OCI-LY1 (cell line): ENCODE measurements around the gene PGA5.

Experiments used
- H2AFZ ChIP-seq: fragments of 200-600 bp; sonication (generic), shearing (Covaris generic); 2 replicates; pipeline ENCODE4 v1.6.0; 2014; ENCODE audit warnings: antibody characterized with exemption, mild to moderate bottlenecking, low read length
- H3F3A ChIP-seq: fragments of 200-600 bp; sonication (generic), shearing (Covaris generic); 2 replicates; pipeline ENCODE4 v1.6.0; 2014; ENCODE audit warnings: mild to moderate bottlenecking, antibody characterized with exemption, low read length, moderate library complexity; ENCODE audit not compliant: insufficient read depth
- H3K27ac ChIP-seq: fragments of 200-600 bp; sonication (generic); 2 replicates; pipeline ENCODE4 v1.5.1; 2014; ENCODE audit warnings: low read length, mixed run types, mild to moderate bottlenecking, low read depth; ENCODE audit not compliant: poor library complexity, severe bottlenecking
- H3K27me3 ChIP-seq: fragments of 200-600 bp; sonication (generic); 2 replicates; pipeline ENCODE4 v1.6.0; 2014; ENCODE audit warnings: antibody characterized with exemption, mild to moderate bottlenecking, low read length, moderate library complexity; ENCODE audit not compliant: insufficient read depth
- H3K36me3 ChIP-seq: fragments of 200-600 bp; sonication (generic); 2 replicates; pipeline ENCODE4 v1.6.1; 2014; ENCODE audit warnings: mild to moderate bottlenecking, antibody characterized with exemption, low read length, moderate library complexity, mixed read lengths; ENCODE audit not compliant: insufficient read depth
- H3K4me1 ChIP-seq: fragments of 200-600 bp; sonication (generic); 2 replicates; pipeline ENCODE4 v1.5.1; 2014; ENCODE audit warnings: mild to moderate bottlenecking, low read length, moderate library complexity; ENCODE audit not compliant: insufficient read depth, severe bottlenecking
- H3K4me2 ChIP-seq: fragments of 200-600 bp; sonication (generic), shearing (Covaris generic); 2 replicates; pipeline ENCODE4 v1.6.1; 2014; ENCODE audit warnings: low read length
- H3K4me3 ChIP-seq: fragments of 200-600 bp; sonication (generic); 2 replicates; pipeline ENCODE4 v1.5.1; 2014; ENCODE audit warnings: low read length, low read depth, mild to moderate bottlenecking, mixed read lengths; ENCODE audit not compliant: poor library complexity, severe bottlenecking
- H3K79me2 ChIP-seq: fragments of 200-600 bp; shearing (Covaris generic); 2 replicates; pipeline ENCODE4 v1.6.1; 2016; ENCODE audit warnings: mixed run types, low read length, mixed read lengths; ENCODE audit not compliant: insufficient read depth
- H3K9ac ChIP-seq: fragments of 200-600 bp; sonication (generic), shearing (Covaris generic); 2 replicates; pipeline ENCODE4 v1.6.1; 2014; ENCODE audit warnings: mild to moderate bottlenecking, low read length, mixed read lengths
- H3K9me2 ChIP-seq: fragments of 200-600 bp; sonication (generic), shearing (Covaris generic); 2 replicates; pipeline ENCODE4 v1.6.1; 2014; ENCODE audit warnings: low read depth, mild to moderate bottlenecking, low read length, mixed read lengths
- H3K9me3 ChIP-seq: fragments of 200-600 bp; shearing (Covaris generic); 2 replicates; pipeline ENCODE4 v1.6.1; 2014; ENCODE audit warnings: low read length, mixed read lengths
- H4K20me1 ChIP-seq: fragments of 200-600 bp; sonication (generic), shearing (Covaris generic); 2 replicates; pipeline ENCODE4 v1.6.0; 2016; ENCODE audit warnings: mild to moderate bottlenecking, low read length; ENCODE audit not compliant: insufficient read depth
- CTCF ChIP-seq: fragments of 200-600 bp; sonication (generic), shearing (Covaris generic); IDR thresholded peaks from 2 replicates; pipeline ENCODE4 v1.5.1; 2017; ENCODE audit warnings: mild to moderate bottlenecking, antibody characterized with exemption, low read length, moderate library complexity, mixed read lengths
- EZH2 ChIP-seq: fragments of 200-600 bp; sonication (generic), shearing (Covaris generic); IDR thresholded peaks from 2 replicates; pipeline ENCODE4 v1.8.0; 2017; ENCODE audit warnings: borderline replicate concordance, mixed run types, mild to moderate bottlenecking, antibody characterized with exemption, low read length, moderate library complexity, mixed read lengths

The PGA5 gene

GRCh38 chr11:61273178-61274078, 32.5 kb downstream of the PGA5 start:
- H3K4me1 ChIP-seq = no peaks in the 10 kb centered on the region
- H3K9me2 ChIP-seq = no peaks in the 10 kb centered on the region
- H3K27ac ChIP-seq = no peak overlapping the region
- no peak overlapping the region for H2AFZ ChIP-seq
- H3K4me2 ChIP-seq = no peak overlapping the region
- H3K27me3 ChIP-seq = no peaks in the 10 kb centered on the region
- TF ChIP-seq CTCF = no peak
- TF ChIP-seq EZH2 = no peak
- H4K20me1 ChIP-seq = no peaks in the 10 kb centered on the region
- no peak overlapping the region for H3K4me3 ChIP-seq
- H3F3A ChIP-seq = no peaks in the 10 kb centered on the region
- H3K9me3 ChIP-seq = no peaks in the 10 kb centered on the region
- H3K79me2 ChIP-seq = no peaks in the 10 kb centered on the region
- no peaks in the 10 kb centered on the region; the same call in 1 of the 2 replicates for H3K36me3 ChIP-seq
- no peak overlapping the region for H3K9ac ChIP-seq

- H3K27ac ChIP-seq = no peak overlapping the region
- H4K20me1 ChIP-seq = no peaks in the 10 kb centered on the region
- H3K79me2 ChIP-seq = no peaks in the 10 kb centered on the region
- no peaks in the 10 kb centered on the region for H3F3A ChIP-seq
- TF ChIP-seq CTCF = no peak
- no peak for TF ChIP-seq EZH2
- H3K4me2 ChIP-seq = no peak overlapping the region
- no peaks in the 10 kb centered on the region for H3K4me1 ChIP-seq
- H3K9ac ChIP-seq = no peak overlapping the region
- no peaks in the 10 kb centered on the region for H3K9me3 ChIP-seq
- no peak overlapping the region for H3K4me3 ChIP-seq
- no peaks in the 10 kb centered on the region; the same call in 1 of the 2 replicates for H3K36me3 ChIP-seq
- no peaks in the 10 kb centered on the region for H3K9me2 ChIP-seq
- no peak overlapping the region for H2AFZ ChIP-seq
- no peaks in the 10 kb centered on the region for H3K27me3 ChIP-seq
Observed at GRCh38 chr11:61274084-61274483, 33.1 kb downstream of the PGA5 start.

GRCh38 chr11:61275191-61275590, 34.2 kb downstream of the PGA5 start:
- H3K36me3 ChIP-seq = no peaks in the 10 kb centered on the region; the same call in 1 of the 2 replicates
- no peaks in the 10 kb centered on the region for H3F3A ChIP-seq
- no peaks in the 10 kb centered on the region for H3K4me1 ChIP-seq
- H3K9ac ChIP-seq = no peak overlapping the region
- no peaks in the 10 kb centered on the region for H3K9me3 ChIP-seq
- H3K9me2 ChIP-seq = no peaks in the 10 kb centered on the region
- H4K20me1 ChIP-seq = no peaks in the 10 kb centered on the region
- H3K4me2 ChIP-seq = no peak overlapping the region
- no peaks in the 10 kb centered on the region for H3K79me2 ChIP-seq
- no peak overlapping the region for H3K4me3 ChIP-seq
- no peak overlapping the region for H3K27ac ChIP-seq
- H3K27me3 ChIP-seq = no peaks in the 10 kb centered on the region
- 0 out of 2 replicates have a peak, but pooled peaks have one; percentile 5 for TF ChIP-seq CTCF
- TF ChIP-seq EZH2 = no peak
- no peak overlapping the region for H2AFZ ChIP-seq
